ENCODE measurements around the gene NTM. TPM values are rescaled to one million over a fixed set of nuclear protein-coding genes. Genes with fewer than 3 reads are reported as not detected.

Gene NTM
- total RNA-seq, 3 donors from 2014 or later: not detected

DNA sequence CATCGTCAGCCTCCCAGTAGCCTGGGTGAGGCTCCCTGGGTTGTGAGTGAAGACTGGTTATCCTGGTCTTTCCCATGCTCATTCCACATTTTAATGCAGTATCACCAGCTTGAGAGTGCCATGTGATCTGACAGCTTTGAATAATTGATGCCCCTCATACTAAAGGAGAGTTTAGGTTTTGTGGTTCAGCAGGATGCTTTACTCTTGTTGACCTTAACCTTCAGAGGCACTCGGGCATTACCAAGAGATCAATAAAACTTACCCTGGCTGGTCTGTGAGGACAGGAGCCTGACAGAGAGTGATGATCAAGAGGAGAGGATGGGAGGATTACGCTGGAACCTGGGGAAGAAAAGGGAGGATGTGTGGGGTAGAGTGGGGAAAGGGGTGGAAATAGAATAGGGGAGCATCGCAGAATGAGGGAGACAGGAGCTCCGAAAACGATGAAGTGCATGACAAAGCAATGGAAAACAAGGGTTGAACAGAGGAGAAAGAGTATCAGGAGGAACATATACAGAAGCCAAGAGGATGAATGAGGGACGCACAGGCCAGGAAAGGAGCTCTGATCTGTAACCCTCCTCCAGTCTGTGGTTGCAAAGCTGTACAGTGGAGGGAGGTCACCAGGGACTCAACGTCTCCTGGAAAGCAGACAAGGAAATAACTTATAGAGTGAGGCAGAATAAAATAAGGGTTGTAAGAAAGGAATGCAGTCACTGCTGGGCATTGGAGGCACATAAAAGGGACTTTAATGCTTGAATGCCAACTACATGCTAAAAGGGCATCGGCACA, 594.5 kb downstream of the NTM start:
- H3K27me3 Mint-ChIP-seq (ENCODE audit: low read depth): no peaks in the 10 kb centered on the region
- DNase-seq (no peak), ATAC-seq (no peak)
- no peaks in the 10 kb centered on the region for H3K4me1 Mint-ChIP-seq (ENCODE audit: low read depth)
- no peaks in the 10 kb centered on the region for H3K9me3 Mint-ChIP-seq
- H3K4me3 Mint-ChIP-seq: no peak overlapping the region
- no peaks in the 10 kb centered on the region for H3K36me3 Mint-ChIP-seq (ENCODE audit: insufficient read depth)

DNA sequence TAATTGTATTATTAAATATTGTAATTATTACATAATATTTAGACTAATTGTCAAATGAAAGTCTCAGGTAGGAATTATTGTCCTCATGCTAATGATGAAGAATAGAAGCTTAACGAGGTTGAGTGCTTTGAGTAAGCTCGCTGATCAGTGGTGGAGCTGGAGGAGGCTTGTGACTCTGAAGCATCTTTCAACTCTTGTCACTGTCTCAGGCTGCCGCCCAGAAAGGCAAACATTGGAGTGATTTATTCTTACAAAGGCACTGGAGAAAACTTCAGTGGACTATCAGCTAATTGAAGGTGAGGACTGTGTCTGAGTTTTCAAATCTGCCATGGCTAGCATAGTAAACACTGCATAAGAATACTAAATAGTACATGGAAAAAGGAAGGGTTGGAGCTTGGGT, 595.1 kb downstream of the NTM start:
- no peak for DNase-seq
- Mint-ChIP-seq H3K36me3 (ENCODE audit: insufficient read depth) (no peaks in the 10 kb centered on the region), H3K9me3 (no peaks in the 10 kb centered on the region), H3K4me1 (ENCODE audit: low read depth) (no peaks in the 10 kb centered on the region), H3K4me3 (no peak overlapping the region), H3K27me3 (ENCODE audit: low read depth) (no peaks in the 10 kb centered on the region)
- ATAC-seq: no peak

DNA sequence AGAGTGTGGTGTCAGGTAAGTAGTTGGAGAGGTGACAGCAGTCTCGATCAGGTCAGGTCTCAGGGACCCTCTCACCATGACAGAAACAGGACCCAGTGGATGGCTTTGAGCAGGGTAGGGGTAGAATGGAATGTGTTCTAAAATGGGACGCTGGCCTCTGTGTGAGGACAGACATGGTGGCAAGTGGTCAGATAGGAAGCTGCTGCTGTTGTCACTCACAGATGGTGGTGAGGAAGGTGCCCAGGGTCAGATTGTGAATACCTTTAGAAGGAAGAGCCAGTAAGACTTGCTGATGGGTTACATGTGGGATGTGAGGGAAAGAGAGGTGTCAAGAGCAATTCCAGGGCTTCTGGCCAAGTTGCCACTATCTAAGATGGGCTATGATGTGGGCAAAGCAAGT, 596.3 kb downstream of the NTM start:
- Mint-ChIP-seq H3K27me3 (ENCODE audit: low read depth) (no peaks in the 10 kb centered on the region), H3K4me3 (no peak overlapping the region), H3K9me3 (no peaks in the 10 kb centered on the region), H3K36me3 (ENCODE audit: insufficient read depth) (no peaks in the 10 kb centered on the region), H3K4me1 (ENCODE audit: low read depth) (no peaks in the 10 kb centered on the region)
- ATAC-seq (no peak), DNase-seq (no peak)

DNA sequence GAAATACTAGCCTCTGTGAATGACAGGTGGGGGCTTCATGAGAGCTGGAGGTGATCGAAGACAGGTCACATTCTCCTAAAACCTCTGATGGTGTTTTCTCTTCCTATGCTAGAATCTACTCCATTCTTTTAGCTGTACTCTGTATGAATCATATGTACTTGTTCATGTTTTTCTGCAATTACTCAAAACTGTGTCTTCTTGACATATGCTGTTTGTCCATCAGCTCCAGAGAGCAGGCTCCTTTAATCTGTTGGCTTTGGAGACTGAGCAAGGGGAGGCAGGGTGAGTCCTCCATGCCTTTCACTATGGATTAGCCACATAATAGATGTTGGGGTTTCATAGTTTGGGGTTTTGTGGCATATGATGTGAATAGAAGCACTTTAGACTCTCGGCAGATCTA, 598.8 kb downstream of the NTM start:
- Mint-ChIP-seq H3K36me3 (ENCODE audit: insufficient read depth) (no peaks in the 10 kb centered on the region), H3K4me3 (no peak overlapping the region), H3K27me3 (ENCODE audit: low read depth) (no peaks in the 10 kb centered on the region), H3K4me1 (ENCODE audit: low read depth) (no peaks in the 10 kb centered on the region), H3K9me3 (peaks cover 4% of the 10 kb centered on the region)
- DNase-seq (no peak), ATAC-seq (no peak)

DNA sequence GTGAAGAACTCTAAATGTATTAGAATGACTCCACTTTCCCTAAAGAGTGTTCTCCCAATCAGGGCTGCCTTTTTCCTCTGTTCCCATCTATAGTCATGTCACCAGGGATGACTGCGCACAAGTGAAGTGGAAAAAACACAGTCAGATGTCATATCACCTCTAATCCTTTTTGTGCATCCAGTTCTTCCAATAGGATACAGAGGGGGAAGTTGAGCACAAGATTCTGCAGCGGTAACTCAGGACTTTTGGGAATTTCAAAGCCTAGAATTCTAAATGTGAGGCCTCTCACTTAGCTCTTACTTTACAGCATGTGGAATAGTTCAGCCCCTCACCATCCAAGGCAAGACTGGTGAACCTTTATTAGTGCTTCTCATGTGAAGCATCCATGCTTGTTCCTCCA, 602.6 kb downstream of the NTM start:
- DNase-seq (no peak), ATAC-seq (no peak)
- no peaks in the 10 kb centered on the region for H3K36me3 Mint-ChIP-seq (ENCODE audit: insufficient read depth)
- H3K27me3 Mint-ChIP-seq (ENCODE audit: low read depth): no peaks in the 10 kb centered on the region
- no peaks in the 10 kb centered on the region for H3K4me1 Mint-ChIP-seq (ENCODE audit: low read depth)
- H3K9me3 Mint-ChIP-seq: peaks cover 4% of the 10 kb centered on the region
- no peak overlapping the region for H3K4me3 Mint-ChIP-seq

DNA sequence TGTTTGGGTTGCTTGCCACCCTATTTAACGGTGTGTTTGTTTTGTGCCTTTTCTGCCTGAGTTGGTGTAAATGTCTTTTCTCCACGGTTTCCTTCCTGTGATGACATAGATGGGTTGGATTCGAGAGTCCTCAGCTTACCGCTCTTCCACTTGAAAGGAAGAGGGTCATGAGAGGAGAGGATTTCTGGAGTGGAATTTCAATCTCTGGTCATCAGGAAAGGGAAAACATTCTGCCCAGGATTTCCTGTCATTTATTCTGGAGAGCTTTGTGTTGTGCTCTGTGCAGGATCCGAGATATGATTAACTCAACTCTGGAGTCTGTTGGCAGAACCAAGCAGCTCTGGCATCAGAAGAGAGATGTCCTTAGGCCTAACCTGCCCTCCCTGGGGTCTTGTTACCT, 605.2 kb downstream of the NTM start:
- DNase-seq (no peak), ATAC-seq (no peak)
- H3K9me3 Mint-ChIP-seq: peaks cover 4% of the 10 kb centered on the region
- H3K27me3 Mint-ChIP-seq (ENCODE audit: low read depth): no peaks in the 10 kb centered on the region
- H3K4me1 Mint-ChIP-seq (ENCODE audit: low read depth): no peaks in the 10 kb centered on the region
- H3K36me3 Mint-ChIP-seq (ENCODE audit: insufficient read depth): no peaks in the 10 kb centered on the region
- H3K4me3 Mint-ChIP-seq: no peak overlapping the region

DNA sequence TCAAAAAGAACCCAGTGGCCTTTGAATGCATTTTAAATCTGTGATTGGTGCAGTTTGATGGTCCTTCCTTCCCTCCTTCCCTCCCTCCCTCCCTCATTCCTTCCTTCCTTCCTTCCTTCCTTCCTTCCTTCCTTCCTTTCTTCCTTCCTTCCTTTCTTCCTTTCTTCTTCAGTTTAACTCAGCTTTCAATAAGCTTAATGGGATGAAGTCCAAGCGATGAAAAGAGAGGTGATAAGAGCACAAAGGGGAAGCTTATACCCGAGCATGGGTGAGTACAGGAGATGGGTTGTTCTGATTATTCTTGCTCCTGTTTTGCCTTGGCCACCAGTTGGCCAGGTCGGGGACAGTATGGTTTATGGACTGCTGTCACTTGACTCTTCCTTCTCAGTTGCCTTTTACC, 605.6 kb downstream of the NTM start:
- Mint-ChIP-seq H3K9me3 (peaks cover 4% of the 10 kb centered on the region), H3K36me3 (ENCODE audit: insufficient read depth) (no peaks in the 10 kb centered on the region), H3K27me3 (ENCODE audit: low read depth) (no peaks in the 10 kb centered on the region), H3K4me3 (no peak overlapping the region), H3K4me1 (ENCODE audit: low read depth) (no peaks in the 10 kb centered on the region)
- ATAC-seq (no peak), DNase-seq (no peak)

DNA sequence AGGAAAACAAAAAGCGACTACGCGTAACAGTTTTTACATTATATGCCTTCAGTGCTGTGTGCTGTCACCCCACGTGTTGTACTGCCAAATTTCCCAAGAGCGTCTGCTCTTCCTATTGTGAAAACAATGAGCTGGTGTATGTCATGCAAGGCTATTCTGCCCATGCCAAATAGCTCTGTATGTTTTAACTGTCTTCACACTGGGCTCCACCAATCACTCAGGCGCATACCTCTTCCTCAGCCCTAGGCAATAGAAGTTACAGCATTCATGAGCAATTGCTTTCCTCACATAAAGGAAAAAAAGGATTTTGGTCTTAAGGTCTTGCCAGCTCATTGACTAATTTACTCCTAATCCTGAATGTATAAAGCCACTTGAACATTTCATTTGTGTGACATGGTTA, 606.8 kb downstream of the NTM start:
- H3K9me3 Mint-ChIP-seq: peaks cover 4% of the 10 kb centered on the region
- ATAC-seq: no peak
- H3K36me3 Mint-ChIP-seq (ENCODE audit: insufficient read depth): no peaks in the 10 kb centered on the region
- no peak overlapping the region for H3K4me3 Mint-ChIP-seq
- no peak for DNase-seq
- no peaks in the 10 kb centered on the region for H3K4me1 Mint-ChIP-seq (ENCODE audit: low read depth)
- no peaks in the 10 kb centered on the region for H3K27me3 Mint-ChIP-seq (ENCODE audit: low read depth)

DNA sequence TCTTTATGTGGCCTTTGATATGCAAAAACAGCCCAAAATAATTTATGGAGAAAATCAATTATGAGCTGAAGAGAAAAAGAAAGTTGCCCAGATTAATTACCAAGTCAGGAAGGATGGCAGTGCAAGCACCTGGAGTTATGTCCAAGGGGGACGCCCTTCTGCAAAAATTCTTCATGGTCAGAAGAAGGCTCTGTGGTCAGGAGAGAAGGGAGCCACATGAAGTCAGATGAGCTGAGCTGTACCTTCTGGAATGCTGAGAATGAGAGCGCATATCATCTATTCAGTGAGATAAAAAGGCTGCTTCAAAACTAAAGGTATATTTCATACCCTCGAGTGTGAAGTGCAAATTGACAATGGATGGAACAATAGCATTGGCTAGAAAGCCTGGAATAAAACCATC, 607.4 kb downstream of the NTM start:
- ATAC-seq (no peak), DNase-seq (no peak)
- no peaks in the 10 kb centered on the region for H3K36me3 Mint-ChIP-seq (ENCODE audit: insufficient read depth)
- no peaks in the 10 kb centered on the region for H3K4me1 Mint-ChIP-seq (ENCODE audit: low read depth)
- H3K4me3 Mint-ChIP-seq: no peak overlapping the region
- H3K9me3 Mint-ChIP-seq: no peaks in the 10 kb centered on the region
- no peaks in the 10 kb centered on the region for H3K27me3 Mint-ChIP-seq (ENCODE audit: low read depth)

DNA sequence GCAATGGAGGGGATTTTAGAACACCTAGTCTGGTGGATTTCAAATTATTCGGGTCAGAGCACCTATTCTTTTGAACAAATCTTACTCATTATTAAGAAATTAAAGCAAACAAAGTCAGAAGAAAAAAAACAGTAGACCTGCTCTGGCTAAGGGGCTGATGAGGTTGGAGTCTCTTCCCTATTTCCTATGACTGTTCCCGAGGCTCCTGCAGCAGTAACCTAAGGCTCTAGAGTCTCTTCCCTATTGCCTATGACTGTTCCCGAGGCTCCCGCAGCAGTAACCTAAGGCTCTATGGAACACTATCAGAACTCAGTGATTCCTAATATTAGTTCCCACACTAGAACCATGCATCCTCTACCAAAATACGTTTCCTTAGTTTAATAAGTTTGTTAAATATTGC, 607.9 kb downstream of the NTM start:
- Mint-ChIP-seq H3K4me3 (no peak overlapping the region), H3K27me3 (ENCODE audit: low read depth) (no peaks in the 10 kb centered on the region), H3K9me3 (no peaks in the 10 kb centered on the region), H3K4me1 (ENCODE audit: low read depth) (no peaks in the 10 kb centered on the region), H3K36me3 (ENCODE audit: insufficient read depth) (no peaks in the 10 kb centered on the region)
- DNase-seq (no peak), ATAC-seq (no peak)

DNA sequence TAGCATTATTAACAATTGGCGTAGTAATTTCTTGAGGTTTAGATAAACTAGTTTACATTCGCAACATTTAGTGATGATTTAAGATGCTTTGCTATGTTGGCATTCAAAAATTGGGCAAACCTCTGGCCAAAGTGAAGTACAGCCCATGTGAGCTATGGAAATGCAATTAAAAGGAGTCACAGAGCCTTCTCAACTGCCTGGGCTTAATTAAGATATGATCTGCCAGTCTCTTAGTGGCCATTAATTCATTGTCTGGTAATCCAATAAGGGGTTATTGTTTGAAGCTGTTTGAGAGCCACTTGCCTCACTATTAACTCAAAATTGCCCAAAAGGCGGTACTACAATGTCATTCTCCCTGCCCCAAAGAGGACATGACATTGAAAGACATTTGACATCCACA, 608.9 kb downstream of the NTM start:
- H3K4me3 Mint-ChIP-seq: no peak overlapping the region
- DNase-seq (no peak), ATAC-seq (no peak)
- H3K9me3 Mint-ChIP-seq: peaks cover 6% of the 10 kb centered on the region
- H3K27me3 Mint-ChIP-seq (ENCODE audit: low read depth): no peaks in the 10 kb centered on the region
- H3K36me3 Mint-ChIP-seq (ENCODE audit: insufficient read depth): no peaks in the 10 kb centered on the region
- no peaks in the 10 kb centered on the region for H3K4me1 Mint-ChIP-seq (ENCODE audit: low read depth)

DNA sequence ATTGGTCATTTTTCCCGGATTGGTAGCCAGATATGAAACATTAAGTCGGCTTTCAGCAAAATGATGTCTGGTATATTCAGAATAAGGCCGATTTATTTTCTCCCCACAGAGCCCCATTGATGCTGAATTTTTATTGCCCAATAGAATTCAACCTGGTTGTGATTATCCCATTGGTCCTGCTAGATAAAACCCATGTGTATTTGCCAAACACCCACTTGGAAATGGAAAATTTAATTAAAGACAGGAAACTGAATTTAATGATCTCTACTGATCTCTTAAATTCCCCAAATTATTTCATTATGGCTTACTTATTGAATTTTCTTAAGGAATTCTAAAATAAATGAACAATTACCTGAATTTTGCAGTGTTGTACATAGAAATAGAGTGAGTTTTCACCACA, 609.8 kb downstream of the NTM start:
- Mint-ChIP-seq H3K4me1 (ENCODE audit: low read depth) (no peaks in the 10 kb centered on the region), H3K27me3 (ENCODE audit: low read depth) (no peaks in the 10 kb centered on the region), H3K36me3 (ENCODE audit: insufficient read depth) (no peaks in the 10 kb centered on the region), H3K4me3 (no peak overlapping the region), H3K9me3 (peaks cover 6% of the 10 kb centered on the region)
- no peak for DNase-seq
- ATAC-seq: no peak

DNA sequence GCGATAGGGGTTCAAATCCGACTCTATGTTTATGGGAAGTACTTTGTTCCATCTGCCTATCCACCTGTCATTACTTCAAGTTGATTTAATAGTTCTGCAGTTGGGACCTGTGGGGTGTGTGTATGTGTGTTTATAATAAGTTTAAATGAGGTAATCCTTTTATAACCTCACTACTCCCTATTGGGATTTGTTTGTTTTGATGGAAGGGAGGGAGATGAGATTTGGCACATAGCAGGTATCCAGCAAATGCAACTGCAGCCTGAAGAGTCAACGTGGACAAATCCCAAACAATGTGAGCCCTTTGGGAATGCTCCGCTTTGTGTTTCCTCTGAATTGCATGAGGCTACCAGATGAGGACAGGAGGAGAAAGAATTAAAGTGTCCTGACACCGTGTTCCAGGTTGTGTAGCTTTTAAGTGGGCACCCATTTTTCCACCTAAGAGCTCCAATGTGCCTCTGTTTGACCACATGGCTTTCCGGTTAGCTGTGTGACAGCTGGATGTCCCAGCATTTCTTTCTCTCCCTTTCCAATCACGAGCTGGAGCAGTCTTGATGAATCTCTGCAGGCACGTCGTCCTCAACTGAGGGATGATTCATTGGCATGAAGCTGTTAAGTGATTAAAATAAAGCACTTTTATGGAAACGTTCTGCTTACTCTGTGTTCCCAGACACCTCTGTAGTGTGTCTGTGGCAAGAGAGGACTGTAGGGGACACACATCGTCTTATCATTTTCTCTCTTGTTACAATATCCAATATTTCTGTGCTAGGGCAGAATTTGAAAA, 610.7 kb downstream of the NTM start:
- H3K27me3 Mint-ChIP-seq (ENCODE audit: low read depth): no peaks in the 10 kb centered on the region
- DNase-seq (no peak), ATAC-seq (no peak)
- no peaks in the 10 kb centered on the region for H3K4me1 Mint-ChIP-seq (ENCODE audit: low read depth)
- no peaks in the 10 kb centered on the region for H3K36me3 Mint-ChIP-seq (ENCODE audit: insufficient read depth)
- H3K4me3 Mint-ChIP-seq: no peak overlapping the region
- H3K9me3 Mint-ChIP-seq: peaks cover 6% of the 10 kb centered on the region

DNA sequence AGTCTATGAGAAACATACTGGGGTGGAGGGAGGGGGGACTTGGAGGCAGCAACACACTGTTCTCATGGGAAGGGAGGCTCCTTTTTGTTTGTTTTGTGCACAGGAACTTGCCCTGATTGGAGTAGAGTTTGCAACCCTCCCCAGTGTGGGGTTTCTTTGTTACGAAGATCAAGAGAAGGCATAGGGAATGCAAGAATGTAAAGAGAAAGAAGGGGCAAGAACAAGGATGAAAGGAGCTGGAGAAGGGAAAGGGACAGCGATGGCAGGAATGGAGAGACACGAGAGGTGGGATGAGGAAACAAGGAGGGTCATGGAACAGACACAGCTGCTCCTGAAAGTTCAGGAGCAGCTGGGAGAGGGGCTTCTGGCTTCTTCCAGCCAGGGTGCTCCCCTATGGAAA, 611.7 kb downstream of the NTM start:
- no peak overlapping the region for H3K4me3 Mint-ChIP-seq
- no peaks in the 10 kb centered on the region for H3K27me3 Mint-ChIP-seq (ENCODE audit: low read depth)
- H3K9me3 Mint-ChIP-seq: peaks cover 6% of the 10 kb centered on the region
- DNase-seq (no peak), ATAC-seq (no peak)
- no peaks in the 10 kb centered on the region for H3K4me1 Mint-ChIP-seq (ENCODE audit: low read depth)
- H3K36me3 Mint-ChIP-seq (ENCODE audit: insufficient read depth): no peaks in the 10 kb centered on the region

DNA sequence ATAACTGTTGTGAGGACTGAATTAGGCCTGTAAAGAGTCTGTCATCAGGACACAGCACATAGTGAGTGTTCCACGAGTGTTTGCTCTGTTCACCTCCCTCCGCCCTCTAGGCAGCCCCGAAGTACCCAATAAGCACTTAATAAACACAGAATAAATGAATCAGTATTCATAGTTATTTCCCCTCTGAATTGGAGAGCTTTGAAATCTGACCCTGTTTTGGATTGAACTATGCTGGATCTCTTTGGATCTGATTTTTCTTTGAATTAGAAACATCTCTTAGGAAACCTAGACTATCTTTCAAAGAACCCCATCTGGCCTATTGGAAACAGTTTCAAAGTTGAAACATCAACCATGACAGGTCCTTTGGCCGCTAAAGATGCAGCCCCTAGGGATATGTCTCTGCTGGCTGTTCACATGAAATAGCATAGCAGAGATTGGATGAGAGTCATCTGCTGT, 615.5 kb downstream of the NTM start:
- Mint-ChIP-seq H3K27me3 (ENCODE audit: low read depth) (no peaks in the 10 kb centered on the region), H3K4me3 (no peak overlapping the region), H3K9me3 (peaks cover 6% of the 10 kb centered on the region), H3K36me3 (ENCODE audit: insufficient read depth) (no peaks in the 10 kb centered on the region), H3K4me1 (ENCODE audit: low read depth) (no peaks in the 10 kb centered on the region)
- no peak for DNase-seq
- ATAC-seq: no peak

Measured in activated T-cell treated with anti-CD3 and anti-CD28 coated beads, Interleukin-2, amount 50 U/mL, for 4 hours (primary cell).